ENCODE measurements around the gene PXDN. TPM values are rescaled to one million over a fixed set of nuclear protein-coding genes. Genes with fewer than 3 reads are reported as not detected.

The PXDN gene
- total RNA-seq, 1 donor from 2014 or later, result 292 TPM

DNA sequence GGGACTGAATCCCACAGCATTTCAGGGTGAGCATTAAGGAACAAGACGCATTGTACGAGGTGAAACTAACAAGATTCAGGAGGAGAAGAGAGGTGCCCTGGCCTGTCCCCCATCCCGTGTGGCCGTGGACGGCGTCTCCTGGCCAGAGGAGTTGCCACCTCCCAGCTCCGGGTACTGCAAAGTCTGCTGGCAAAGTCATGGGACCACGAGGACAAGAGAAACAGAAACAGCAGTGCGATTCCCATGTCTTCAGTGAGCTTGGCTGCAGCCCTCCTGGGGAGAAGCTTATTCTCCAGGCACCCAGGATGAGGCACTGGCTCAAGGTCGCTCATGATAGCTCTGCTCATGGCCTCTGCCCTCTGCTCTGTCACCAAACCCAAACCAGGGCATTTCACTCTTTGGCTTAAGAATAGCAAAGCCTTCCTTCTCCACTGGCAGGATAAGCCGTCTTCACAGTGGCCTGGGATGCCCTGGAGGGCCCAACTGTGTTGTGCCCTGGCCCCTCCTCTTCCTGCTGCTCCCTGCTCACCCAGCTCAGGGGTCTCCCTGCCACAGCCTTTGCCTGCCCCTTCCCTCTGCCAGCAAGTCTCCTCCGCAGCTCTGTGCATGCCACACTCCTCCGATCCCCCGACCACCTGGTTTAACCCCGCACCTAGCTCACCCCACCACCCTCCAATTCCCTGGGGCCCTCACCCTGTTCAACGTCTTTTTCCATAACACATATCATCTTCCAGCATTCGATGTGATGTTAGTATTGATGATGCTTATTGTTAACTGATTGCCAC lies 144.8 kb downstream of the PXDN start:
- Mint-ChIP-seq H3K27me3 (ENCODE audit: low read depth) (no peaks in the 10 kb centered on the region), H3K36me3 (no peaks in the 10 kb centered on the region), H3K27ac (no peak overlapping the region), H3K9me3 (no peaks in the 10 kb centered on the region), H3K4me1 (no peaks in the 10 kb centered on the region), H3K4me3 (no peak overlapping the region)
- TF ChIP-seq, protein P1, sequence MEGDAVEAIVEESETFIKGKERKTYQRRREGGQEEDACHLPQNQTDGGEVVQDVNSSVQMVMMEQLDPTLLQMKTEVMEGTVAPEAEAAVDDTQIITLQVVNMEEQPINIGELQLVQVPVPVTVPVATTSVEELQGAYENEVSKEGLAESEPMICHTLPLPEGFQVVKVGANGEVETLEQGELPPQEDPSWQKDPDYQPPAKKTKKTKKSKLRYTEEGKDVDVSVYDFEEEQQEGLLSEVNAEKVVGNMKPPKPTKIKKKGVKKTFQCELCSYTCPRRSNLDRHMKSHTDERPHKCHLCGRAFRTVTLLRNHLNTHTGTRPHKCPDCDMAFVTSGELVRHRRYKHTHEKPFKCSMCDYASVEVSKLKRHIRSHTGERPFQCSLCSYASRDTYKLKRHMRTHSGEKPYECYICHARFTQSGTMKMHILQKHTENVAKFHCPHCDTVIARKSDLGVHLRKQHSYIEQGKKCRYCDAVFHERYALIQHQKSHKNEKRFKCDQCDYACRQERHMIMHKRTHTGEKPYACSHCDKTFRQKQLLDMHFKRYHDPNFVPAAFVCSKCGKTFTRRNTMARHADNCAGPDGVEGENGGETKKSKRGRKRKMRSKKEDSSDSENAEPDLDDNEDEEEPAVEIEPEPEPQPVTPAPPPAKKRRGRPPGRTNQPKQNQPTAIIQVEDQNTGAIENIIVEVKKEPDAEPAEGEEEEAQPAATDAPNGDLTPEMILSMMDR (IDR thresholded peaks at IDR 0.05; ENCODE audit: unreplicated experiment), result no peak
- DNase-seq (ENCODE audit: low spot score in 2 of 2, unreplicated experiment in 2 of 2), result peak in 1 of 2 experiments; percentile 24

DNA sequence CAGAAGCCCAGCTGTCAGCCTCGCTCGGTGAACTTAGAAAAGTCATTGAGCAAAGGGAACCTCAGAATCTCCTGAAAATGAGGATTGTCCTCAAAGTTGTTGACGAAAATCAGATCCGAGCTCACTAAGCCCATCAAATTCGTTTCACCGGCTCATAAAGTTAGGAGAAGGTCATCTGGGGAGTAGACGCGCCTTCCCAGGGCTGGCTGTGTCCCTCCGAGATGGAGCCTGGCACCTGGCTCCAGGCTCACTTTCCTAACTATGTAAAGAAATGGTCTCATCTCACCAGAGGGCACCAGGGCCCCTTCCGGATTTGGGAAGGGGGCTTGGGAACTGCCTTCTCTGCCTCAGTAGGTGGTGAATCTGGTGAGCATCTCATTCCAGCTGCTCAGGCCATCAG lies 145.5 kb downstream of the PXDN start:
- no peaks in the 10 kb centered on the region for H3K4me1 Mint-ChIP-seq

DNA sequence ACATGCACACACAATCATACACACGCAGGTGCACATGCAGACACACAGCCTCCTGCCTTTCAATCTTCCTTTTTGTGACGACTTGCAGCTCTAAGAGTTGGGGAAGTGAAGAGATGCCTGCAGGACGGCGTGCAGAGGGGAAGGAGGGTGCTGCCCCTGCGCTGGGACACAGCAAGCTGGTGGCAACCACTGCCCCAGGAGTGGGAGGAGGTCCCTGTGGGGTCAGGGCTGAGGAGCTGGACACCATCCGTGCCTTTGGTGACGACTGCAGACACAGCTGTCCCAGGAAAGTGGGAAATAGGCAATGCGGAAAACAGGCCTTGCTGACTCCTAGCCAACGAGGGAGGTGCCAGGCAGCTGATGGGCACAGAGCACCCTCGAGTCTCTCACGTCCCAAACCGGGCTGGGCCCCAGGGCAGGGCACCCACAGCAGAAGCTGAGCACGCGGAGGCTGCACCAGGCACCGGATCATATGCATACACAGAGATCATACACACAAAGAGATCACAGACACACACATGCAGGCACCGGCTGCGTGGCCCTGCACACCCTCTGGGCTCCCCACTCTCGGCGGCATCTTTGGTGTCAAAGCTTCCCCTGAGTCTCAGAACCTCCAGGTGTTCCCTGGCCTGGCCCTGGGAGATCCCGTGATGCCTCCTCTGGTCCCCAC lies 146.1 kb downstream of the PXDN start:
- DNase-seq (ENCODE audit: low spot score in 2 of 2, unreplicated experiment in 2 of 2), result no peak
- no peak overlapping the region for H3K27ac Mint-ChIP-seq
- H3K4me3 Mint-ChIP-seq, result no peak overlapping the region
- no peaks in the 10 kb centered on the region for H3K4me1 Mint-ChIP-seq
- no peaks in the 10 kb centered on the region for H3K36me3 Mint-ChIP-seq
- H3K9me3 Mint-ChIP-seq, result no peaks in the 10 kb centered on the region
- TF ChIP-seq, protein P1 (IDR thresholded peaks at IDR 0.05; ENCODE audit: unreplicated experiment), result no peak
- H3K27me3 Mint-ChIP-seq (ENCODE audit: low read depth), result no peaks in the 10 kb centered on the region

More for the DNA sequence above, 145.5 kb downstream of the PXDN start:
- TF ChIP-seq, protein P1 (IDR thresholded peaks at IDR 0.05; ENCODE audit: unreplicated experiment), result no peak
- no peak overlapping the region for H3K4me3 Mint-ChIP-seq
- H3K36me3 Mint-ChIP-seq, result no peaks in the 10 kb centered on the region
- no peak overlapping the region for H3K27ac Mint-ChIP-seq
- H3K27me3 Mint-ChIP-seq (ENCODE audit: low read depth), result no peaks in the 10 kb centered on the region
- no peaks in the 10 kb centered on the region for H3K9me3 Mint-ChIP-seq
- DNase-seq (ENCODE audit: low spot score in 2 of 2, unreplicated experiment in 2 of 2), result peak in 1 of 2 experiments; percentile 22

DNA sequence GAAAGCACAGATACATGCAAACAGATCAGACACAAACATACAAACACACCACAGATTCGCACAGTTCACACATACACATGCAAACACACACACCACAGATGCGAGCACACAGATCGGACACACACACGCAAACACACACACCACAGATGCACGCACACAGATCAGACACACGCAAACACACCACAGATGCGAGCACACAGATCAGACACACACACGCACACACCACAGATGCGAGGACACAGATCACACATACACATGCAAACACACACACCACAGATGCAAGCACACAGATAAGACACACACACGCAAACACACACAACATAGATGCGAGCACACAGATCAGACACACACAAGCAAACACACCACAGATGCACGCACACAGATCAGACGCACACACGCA lies 149.0 kb downstream of the PXDN start:
- no peak for DNase-seq (ENCODE audit: low spot score in 2 of 2, unreplicated experiment in 2 of 2)
- H3K4me1 Mint-ChIP-seq, result peaks cover 21% of the 10 kb centered on the region
- H3K9me3 Mint-ChIP-seq, result no peaks in the 10 kb centered on the region
- no peak overlapping the region for H3K27ac Mint-ChIP-seq
- TF ChIP-seq, protein P1 (IDR thresholded peaks at IDR 0.05; ENCODE audit: unreplicated experiment), result no peak
- no peaks in the 10 kb centered on the region for H3K27me3 Mint-ChIP-seq (ENCODE audit: low read depth)
- no peaks in the 10 kb centered on the region for H3K36me3 Mint-ChIP-seq
- no peak overlapping the region for H3K4me3 Mint-ChIP-seq

DNA sequence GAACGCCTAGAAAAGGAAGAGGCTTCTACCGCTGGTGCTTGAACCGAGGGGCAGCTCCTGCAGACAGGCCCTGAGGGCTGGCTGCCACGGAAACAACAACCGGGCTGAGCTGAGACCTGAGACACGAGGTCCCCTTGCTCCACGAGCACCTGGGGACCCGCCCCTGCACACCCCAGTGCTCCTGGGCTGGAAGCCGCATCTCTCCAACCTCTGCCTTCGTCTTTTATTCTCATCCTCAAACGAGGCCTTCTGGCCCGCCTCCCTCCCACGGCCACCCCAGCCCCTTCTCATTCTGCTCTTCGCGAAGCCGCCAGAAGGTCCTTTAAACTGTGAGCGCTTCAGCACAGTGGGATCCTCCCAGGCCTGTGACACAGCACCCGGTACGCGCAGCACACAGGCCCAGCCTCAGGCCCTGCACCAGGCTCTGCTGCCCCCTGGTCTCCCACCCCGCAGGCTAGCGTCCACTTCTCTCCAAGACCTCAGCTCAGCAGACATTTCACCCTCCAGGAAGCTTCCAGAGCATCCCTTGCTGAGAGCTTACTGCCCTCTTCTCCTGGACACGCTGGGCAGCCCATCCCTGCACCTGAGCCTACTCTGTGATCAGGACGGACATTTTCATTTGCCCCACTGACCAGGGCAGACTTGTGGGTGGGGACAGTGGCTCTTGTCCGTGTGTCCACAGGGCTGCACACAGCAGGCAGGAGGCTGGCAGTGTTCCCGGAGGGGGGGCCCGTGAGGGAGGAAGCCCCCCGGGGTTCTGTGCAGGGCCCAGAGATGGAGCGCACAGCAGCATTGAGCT lies 149.7 kb downstream of the PXDN start:
- Mint-ChIP-seq H3K27me3 (ENCODE audit: low read depth) (no peaks in the 10 kb centered on the region), H3K9me3 (no peaks in the 10 kb centered on the region), H3K36me3 (no peaks in the 10 kb centered on the region), H3K4me1 (peaks cover 23% of the 10 kb centered on the region), H3K27ac (peak overlapping the region; percentile 86), H3K4me3 (no peak overlapping the region)
- TF ChIP-seq, protein P1 (IDR thresholded peaks at IDR 0.05; ENCODE audit: unreplicated experiment), result no peak
- DNase-seq (ENCODE audit: low spot score in 2 of 2, unreplicated experiment in 2 of 2), result no peak
